Measurements from ENCODE around the gene AFAP1. TPM values are rescaled to one million over a fixed set of nuclear protein-coding genes. Genes with fewer than 3 reads are reported as not detected.

AFAP1 gene, protein sequence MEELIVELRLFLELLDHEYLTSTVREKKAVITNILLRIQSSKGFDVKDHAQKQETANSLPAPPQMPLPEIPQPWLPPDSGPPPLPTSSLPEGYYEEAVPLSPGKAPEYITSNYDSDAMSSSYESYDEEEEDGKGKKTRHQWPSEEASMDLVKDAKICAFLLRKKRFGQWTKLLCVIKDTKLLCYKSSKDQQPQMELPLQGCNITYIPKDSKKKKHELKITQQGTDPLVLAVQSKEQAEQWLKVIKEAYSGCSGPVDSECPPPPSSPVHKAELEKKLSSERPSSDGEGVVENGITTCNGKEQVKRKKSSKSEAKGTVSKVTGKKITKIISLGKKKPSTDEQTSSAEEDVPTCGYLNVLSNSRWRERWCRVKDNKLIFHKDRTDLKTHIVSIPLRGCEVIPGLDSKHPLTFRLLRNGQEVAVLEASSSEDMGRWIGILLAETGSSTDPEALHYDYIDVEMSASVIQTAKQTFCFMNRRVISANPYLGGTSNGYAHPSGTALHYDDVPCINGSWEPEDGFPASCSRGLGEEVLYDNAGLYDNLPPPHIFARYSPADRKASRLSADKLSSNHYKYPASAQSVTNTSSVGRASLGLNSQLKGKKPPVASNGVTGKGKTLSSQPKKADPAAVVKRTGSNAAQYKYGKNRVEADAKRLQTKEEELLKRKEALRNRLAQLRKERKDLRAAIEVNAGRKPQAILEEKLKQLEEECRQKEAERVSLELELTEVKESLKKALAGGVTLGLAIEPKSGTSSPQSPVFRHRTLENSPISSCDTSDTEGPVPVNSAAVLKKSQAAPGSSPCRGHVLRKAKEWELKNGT
- total RNA-seq (2014; rRNA removed; shearing (Covaris generic)) = 3.9 and 6.0 TPM in 2 replicates

DNA sequence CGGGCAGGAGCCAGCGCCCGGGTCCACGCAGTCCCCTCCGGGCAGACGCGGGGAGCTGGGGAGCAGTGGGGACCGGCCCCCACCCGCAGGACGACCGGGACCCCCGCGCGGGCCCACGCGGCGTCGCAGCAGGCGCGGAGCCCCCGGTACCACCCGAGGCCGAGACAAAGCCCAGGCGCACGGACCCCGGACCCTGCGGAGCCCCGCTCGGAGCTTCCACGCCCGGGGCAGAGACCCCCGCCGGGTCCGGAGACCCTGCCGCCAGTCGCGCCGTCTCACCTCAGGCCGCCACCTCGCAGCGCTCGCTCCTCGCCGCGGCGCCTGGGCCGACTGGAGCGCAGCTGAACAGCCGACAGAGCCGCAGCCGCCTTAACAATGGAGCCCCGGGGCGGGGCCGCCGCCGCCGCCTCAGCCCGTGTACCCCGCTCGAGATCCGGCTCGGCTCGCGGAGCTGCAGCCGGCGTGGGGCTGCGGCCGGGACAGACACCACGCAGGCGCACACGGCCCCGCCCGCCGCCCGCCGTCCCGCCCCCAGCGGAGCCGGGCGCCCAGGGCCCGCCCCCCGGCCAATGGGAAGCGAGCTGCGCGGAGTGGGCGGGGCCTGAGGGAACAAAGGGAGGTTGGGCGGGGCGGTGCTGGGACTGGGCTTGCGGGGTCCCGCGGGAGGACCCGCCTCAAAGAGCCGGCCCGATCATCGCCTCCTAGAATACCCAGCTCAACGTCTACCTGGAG lies at the start of gene AFAP1:
AFAP1 (minus strand) TSS at position 485 of the 732 bp plus-strand sequence. CDS start 67,783 bp downstream, outside the sequence.
- peak; percentile 86 for DNase-seq (ENCODE audit: low spot score)
- in situ Hi-C loops (cut with HindIII; ENCODE audit: low sequenced_read_pairs) = no loop called here

DNA sequence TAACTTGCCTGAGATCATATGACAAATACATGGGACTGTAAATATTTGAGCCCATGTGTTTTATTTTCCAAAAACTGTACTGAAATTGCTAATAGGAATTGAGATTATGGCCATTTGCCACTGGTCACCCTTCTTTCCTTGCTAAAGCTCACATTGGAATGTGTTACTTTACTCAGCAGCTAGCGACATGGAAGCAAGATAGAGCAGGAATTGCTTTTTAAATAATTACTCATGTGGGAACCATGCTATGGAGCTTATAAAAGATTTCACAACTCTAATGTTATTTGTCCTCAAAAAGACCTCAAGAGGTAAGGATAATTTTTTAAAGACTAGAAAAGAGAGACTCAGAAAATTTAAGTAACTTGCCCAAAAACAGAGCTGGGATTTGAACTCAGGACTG lies 48.8 kb upstream of the AFAP1 start:
- in situ Hi-C loops (cut with HindIII; ENCODE audit: low sequenced_read_pairs) = no loop called here
- DNase-seq (ENCODE audit: low spot score) = no peak

DNA sequence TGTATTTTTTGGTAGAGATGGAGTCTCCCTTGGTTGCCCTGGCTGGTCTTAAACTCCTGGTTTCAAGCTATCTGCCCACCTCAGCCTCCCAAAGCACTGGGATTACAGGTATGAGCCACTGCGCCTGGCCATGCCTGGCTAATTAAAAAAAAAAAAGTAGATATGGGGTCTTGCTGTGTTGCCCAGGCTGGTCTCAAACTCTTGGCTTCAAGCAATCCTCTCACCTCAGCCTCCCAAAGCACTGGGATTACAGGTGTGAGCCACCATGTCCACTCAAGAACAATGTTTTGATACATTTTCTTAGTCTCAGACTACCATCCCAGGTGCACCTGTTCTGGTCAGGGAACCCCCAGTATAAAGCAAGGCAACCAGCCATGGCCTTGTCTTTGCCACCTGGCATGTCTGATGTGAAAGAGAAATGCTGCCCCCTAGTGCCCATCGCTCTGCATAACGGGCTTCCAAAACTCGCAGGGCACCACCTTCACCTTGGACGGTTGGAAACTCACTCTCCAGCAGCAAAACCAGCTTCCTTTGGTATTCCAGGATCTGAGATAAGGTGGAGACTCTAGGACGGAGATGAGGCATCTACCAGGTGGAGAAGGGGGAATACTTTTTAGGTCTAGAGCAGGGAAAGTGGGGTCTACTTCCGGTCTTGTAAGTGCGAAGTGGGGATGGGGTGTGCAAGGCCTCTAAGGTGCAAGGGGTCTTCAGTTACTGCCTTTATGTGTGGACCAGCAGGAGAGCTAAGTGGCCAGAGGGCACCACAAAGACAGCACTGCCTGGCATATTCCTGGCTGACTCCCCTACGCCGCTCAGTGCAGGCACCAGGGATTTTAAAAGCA lies 47.7 kb upstream of the AFAP1 start:
- DNase-seq (ENCODE audit: low spot score) = peak; percentile 83
- in situ Hi-C loops (cut with HindIII; ENCODE audit: low sequenced_read_pairs) = no loop called here

DNA sequence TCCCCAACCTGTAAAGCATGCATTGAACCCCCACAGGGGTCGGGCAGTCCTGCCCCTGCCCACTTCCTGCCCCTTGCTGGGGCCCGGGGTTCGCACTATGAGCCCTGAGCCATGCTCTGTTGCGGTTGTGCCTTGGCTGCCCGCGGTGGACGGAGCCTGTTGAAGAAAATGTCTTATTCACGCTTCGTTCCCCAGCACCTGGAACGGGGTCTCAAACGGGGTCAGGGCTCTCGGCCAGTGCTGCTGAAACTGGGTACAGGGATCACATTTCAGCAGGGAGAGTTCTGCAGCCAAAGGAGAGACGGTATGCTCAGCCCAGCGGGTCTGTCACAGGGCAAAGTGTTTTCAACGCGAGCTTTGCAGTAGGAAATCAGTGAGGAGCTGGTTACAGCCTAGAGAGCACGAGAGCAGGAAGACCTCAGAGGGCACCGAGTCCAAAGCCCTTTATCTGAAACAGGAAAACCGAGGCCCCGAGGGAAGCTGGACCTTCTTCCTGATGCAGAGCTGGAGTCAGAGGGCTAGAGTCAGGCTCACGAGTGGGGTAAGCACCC lies 46.3 kb upstream of the AFAP1 start:
- DNase-seq (ENCODE audit: low spot score) = peak; percentile 39
- in situ Hi-C loops (cut with HindIII; ENCODE audit: low sequenced_read_pairs) = no loop called here

DNA sequence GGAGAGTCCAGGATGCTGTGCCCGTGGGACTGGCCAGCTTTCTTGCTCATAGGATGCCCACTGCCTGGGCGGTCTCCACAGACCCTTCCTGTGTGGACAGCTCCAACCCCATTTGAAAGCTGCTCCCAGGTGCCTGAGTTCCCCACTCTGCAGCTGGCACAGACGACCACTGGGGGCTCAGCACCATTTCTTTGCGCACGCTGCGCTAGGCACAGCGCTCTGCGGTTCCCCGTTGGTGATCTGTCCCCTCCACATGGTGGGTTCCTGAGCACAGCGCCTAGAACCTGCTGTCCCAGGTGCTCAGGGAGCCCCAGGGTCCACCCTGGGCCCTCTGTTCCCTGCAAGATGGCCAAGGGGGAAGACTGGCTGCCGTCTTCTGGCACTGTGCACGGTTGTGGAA lies 45.4 kb upstream of the AFAP1 start:
- in situ Hi-C loops (cut with HindIII; ENCODE audit: low sequenced_read_pairs) = no loop called here
- DNase-seq (ENCODE audit: low spot score) = no peak

DNA sequence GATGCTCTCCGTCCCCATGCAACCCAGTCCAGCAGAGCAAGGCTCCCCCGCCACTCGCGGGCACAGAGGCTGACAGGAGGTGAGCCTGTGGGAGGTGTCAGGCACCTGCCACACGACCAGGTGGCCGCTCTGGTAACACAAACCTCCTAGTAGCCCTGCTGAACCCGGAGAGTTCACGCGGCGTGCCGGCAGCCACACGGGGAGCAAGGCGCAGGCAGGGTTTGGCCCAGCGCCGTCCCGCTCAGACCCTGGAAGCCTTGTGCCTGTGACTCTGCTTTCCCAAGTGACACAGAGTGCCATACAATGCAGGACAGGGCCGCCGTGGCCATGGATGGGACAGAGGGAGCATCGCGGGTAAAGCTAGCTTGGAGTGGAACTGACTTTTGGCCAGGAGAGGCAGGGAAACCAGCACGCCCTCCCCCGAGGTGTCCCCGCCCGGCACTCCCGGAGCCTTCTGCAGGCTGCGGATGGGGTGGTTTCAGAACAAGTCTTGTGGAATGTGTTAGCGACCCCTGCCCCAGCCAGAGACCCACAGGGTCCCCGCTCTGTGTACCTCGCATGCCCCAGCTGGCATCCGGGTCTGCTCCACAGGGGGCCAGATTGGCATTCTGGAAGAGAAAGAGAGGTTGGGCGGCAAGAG lies 44.7 kb upstream of the AFAP1 start:
- DNase-seq (ENCODE audit: low spot score) = peak; percentile 62
- in situ Hi-C loops (cut with HindIII; ENCODE audit: low sequenced_read_pairs) = no loop called here

DNA sequence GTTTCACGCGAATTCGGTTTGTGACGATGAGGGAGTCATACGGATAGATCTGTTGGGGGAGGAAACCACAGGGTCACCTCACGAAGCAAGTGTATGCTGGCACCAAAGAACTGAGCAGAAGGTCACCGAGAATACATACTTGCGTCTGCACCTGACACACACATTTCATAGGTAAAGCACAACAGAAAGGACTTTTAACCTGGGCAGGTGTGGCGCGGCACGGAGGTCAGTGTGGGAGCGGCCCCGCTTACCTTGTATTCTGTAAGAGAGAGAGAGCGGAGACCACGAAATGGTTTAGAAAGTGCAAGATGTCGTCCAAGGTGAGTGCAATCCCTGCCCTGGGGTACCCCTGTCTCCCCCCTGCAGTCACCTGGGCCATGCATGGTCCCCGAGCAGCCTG lies 43.6 kb upstream of the AFAP1 start:
- no peak for DNase-seq (ENCODE audit: low spot score)
- in situ Hi-C loops (cut with HindIII; ENCODE audit: low sequenced_read_pairs) = no loop called here

DNA sequence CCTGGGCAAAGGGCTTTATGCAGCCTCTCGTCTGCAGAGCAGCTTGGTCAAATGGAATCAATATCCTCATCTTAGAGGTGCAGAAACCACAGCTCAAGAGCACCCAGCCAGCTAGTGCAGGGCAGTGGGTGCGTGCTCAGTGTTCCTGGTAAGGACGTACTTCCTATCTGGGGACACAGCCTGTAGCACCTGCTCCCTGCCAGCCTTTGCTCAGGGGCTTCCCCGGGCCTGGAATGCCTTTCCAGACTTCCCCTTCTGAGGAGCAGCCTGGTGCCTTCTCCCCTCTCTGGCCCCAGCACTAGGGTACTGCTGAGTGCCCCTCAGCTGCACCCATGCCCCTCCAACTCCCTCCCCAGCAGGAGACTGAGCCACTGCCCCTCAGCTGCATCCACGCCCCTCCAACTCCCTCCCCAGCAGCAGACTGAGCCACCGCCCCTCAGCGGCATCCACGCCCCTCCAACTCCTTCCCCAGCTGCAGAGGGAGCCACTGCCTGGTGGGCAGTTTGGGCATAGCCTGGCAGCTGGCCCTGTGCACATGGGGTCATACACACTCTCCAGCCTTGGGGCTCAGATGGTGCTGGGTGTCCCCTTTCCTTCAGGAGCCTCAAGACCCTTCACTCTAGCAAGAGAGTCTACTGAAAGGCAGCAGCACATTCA lies 42.2 kb upstream of the AFAP1 start:
- DNase-seq (ENCODE audit: low spot score) = no peak
- in situ Hi-C loops (cut with HindIII; ENCODE audit: low sequenced_read_pairs) = no loop called here

DNA sequence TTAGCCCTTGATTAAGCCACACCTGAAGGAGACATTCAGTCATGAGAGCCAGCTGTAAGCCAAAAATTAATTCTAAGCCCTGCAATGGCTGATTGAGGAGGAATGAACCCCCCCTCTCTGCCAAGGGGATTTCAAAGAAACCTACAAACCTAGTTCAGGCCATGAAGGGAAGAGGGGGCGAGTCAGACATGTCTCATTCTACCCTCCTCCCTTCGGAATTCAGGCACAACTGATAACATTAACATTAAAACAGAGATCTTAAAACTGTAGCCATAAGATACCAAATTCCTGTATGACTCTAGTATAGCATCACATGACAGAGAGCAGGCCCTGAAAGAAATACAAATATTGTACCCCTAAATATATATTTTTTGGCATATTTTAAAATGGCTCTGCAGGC lies 40.4 kb upstream of the AFAP1 start:
- in situ Hi-C loops (cut with HindIII; ENCODE audit: low sequenced_read_pairs) = no loop called here
- no peak for DNase-seq (ENCODE audit: low spot score)

DNA sequence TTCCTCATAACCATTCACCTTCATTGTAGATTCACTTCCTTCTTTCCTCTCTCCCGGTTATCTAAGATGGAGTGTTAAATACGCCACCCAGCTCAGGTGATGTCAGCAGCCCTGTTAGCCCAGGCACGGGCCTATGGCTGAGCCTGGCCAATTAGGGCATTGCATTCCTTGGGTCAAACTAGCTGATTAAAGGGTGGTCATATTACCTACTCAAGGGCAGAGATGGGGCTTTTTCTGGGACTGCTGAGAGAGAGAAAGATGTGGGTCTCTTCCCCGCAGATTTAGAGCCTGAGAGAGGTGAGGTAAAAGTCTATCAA lies 39.9 kb upstream of the AFAP1 start:
- in situ Hi-C loops (cut with HindIII; ENCODE audit: low sequenced_read_pairs) = no loop called here

DNA sequence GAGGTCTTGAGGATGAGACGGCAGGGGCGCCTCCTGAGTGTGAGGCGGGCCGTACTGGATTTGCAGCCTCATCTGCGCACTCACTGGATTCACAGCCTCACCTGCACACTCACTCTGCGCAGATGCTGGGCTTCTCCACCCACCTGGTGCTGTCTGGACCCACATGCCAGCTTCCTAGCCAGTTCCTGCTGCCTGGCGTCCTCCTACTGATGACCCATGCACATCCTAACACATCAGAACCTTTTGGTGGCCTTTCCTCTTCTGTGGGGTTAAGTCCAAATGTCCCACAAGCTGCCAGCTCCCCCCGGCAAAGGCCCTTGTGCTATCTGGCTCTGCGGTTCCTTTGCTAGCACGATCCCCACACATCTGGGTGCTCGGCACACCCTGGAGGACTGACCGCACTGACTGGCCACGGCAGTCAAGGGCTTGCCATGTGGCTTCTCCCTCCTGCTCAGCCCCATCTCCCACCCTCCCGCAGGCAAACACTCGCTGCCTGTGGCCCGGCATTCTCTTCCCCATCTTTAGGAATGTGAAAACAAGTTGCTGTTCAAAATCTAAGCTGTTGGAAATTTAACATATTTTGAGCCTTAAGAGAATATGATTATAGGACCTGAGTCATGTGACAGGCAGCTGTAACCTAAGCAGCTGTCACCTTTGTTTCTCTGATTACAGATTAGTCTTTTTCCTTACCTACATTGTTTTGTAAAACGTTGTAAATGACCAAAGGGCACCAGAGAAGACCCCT lies 39.4 kb upstream of the AFAP1 start:
- no peak for DNase-seq (ENCODE audit: low spot score)
- in situ Hi-C loops (cut with HindIII; ENCODE audit: low sequenced_read_pairs) = no loop called here

More for the DNA sequence above, 39.9 kb upstream of the AFAP1 start:
- no peak for DNase-seq (ENCODE audit: low spot score)

DNA sequence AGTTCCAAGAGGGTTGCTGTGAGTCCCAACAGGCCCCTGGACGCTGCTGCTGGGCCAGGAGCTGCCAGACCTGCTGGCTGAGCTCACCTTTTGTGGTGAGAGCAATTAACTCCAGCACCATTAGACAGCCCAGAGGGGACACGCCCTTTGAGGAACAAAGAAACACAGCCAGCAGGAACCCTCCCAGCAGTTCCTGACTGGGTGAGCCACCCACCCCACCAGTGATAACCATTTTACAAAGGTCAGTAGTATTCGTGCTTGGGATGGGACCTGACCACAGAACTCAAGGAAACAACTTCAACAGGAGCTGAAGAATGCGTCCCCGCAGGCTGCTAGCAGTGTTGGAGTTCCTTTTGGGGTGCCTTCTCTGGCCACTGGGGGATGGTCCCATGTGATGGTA lies 38.8 kb upstream of the AFAP1 start:
- DNase-seq (ENCODE audit: low spot score) = no peak
- in situ Hi-C loops (cut with HindIII; ENCODE audit: low sequenced_read_pairs) = no loop called here

DNA sequence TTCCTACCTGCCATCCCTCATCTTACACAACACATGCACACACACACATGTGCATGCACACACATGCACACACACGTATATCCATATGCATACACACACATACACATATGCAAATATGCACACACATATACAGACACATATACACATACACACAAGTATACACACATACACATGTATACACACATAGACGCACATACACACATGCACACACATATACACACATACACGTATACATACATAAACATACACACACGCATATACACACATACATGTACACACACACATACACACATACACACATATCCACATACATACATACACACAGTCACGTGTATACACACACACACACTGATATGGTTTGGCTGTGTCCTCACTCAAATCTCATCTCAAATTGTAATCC lies 37.0 kb upstream of the AFAP1 start:
- no peak for DNase-seq (ENCODE audit: low spot score)
- in situ Hi-C loops (cut with HindIII; ENCODE audit: low sequenced_read_pairs) = no loop called here

DNA sequence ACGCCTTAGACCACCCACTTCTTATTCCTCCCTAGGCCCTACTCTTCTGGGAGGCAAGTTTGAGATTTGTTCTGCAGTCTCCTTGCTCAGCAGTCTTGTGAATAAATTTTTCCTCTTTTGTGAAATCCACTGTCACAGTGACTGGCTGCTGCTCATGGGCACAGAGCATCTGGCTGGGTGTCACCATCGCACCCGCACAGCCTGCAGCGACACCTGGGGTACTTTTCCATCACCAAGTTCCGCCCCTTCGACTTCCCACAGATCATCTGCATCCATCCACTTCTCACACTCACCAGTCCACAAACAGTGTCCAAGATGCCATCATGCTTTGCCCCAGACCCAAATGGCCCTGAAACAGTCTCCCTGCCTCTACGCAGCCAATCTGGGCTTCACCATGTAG lies 36.4 kb upstream of the AFAP1 start:
- DNase-seq (ENCODE audit: low spot score) = no peak
- in situ Hi-C loops (cut with HindIII; ENCODE audit: low sequenced_read_pairs) = no loop called here

DNA sequence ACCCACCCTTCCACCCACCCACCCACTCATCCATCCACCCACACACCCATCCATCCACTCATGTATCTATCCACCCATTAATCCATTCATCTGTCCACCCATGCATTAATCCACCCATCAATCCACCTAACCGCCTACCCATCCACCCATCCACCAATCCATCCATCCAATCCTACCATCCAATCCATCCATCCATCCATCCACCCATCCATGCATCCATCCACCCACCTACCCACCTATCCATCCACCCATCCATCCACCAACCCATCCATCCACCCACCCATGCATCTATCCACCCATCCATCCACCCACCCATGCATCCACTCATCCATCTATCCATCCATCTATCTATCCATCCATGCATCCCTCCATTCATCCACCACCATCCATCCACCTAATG lies 34.8 kb upstream of the AFAP1 start:
- in situ Hi-C loops (cut with HindIII; ENCODE audit: low sequenced_read_pairs) = no loop called here
- no peak for DNase-seq (ENCODE audit: low spot score)

DNA sequence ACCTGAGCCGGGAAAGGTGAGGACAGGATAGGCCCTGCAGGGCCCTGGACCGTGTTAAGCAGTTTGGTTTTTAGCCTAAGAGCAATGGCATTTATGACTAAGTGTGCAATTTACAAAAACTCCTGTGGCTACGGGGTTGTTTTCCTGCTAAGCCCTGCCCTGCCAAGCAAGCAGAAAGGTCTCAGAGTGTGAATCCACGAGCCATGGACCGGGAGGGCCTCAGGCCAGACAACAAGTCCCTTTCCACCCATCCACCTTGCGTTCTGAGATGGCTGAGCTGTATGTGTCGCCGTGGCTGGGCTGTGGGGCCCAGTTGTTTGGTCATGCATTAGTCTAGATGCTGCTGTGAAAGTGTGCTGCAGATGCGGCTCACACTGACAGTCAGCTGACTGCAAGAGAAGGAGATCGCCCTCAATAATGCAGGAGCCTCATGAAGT lies 33.9 kb upstream of the AFAP1 start:
- no peak for DNase-seq (ENCODE audit: low spot score)
- in situ Hi-C loops (cut with HindIII; ENCODE audit: low sequenced_read_pairs) = no loop called here

DNA sequence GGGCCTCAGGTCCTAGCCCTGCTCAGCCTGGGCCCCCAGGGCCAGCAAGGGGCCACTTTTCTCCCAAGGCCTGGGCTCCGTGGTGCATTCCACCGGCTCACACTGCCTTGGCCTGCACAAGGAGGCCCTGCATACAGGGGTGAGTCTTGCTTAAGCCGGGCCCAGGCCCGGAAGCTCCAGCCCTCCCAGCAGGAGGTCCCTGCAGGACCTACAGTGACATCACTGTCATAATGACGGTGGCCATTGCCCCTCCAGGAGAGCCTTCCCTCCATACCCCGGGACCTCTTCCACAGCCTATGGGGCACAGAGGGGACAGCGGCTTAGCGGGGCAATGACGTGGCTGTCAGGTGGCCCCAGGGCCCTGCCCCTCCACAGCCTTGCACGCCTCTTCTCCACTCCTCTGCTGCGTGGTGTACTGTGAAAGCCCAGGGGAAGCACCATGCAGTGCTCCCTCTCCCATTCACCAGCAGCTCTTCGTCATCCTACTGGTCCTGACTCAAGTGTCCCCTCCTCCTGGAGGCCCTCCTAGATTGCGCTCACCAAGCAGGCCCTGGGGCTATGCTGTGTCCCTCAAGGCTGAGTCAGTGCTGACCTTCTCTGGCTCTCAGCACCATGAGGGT lies 32.3 kb upstream of the AFAP1 start:
- in situ Hi-C loops (cut with HindIII; ENCODE audit: low sequenced_read_pairs) = no loop called here
- DNase-seq (ENCODE audit: low spot score) = no peak

Measured in G401 (cell line).